GM10847 (cell line): ENCODE data around the gene EPHA10.

Experiments used
- POLR2A ChIP-seq: IDR thresholded peaks from 2 replicates; pipeline ENCODE4 v1.6.1; 2011; ENCODE audit not compliant: insufficient read length; ENCODE audit errors: extremely low read depth

Gene EPHA10

DNA sequence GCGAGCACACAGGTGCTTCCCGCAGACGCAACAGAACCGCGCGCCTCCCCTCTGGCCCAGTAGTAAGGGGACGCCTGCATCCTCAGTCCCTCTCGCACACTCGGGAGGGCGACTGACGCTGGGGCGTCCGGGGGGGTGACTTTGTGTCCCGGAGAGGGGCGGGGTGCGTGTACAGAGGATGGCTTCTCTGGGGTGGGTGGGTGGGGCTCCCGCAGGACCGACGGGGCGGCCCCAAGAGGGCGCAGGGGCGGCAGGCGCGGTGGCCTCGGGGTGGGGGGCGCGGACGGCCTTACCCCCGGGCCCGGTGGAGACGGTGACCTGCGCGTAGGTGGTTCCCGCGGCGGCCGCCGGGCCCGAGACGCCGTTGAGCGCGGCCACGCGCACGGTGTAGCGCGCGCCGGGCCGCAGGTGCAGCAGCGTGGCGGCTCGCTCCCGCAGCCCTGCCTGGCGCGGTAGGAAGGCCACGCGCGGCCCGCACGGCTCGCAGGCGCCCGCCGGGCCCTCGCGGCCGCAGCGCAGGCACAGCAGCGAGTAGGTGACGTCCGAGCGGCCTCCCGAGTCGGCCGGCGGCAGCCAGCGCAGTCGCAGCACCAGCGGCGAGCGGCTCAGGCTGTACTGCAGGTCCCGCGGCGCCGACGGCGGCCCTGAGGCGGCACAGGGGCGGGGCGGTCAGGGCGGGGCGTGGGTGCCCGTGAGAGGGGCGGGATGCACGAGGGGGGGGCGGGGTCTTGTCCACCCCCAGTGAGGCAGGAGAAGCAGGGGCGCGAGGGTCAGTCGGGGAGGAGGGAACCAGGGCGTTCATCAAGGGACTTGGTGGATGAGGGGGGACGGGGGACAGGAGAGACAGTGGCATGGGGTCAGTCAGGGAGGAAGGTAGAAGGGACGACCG lies 12.1 kb downstream of the EPHA10 start:
- TF ChIP-seq POLR2A: no peak

DNA sequence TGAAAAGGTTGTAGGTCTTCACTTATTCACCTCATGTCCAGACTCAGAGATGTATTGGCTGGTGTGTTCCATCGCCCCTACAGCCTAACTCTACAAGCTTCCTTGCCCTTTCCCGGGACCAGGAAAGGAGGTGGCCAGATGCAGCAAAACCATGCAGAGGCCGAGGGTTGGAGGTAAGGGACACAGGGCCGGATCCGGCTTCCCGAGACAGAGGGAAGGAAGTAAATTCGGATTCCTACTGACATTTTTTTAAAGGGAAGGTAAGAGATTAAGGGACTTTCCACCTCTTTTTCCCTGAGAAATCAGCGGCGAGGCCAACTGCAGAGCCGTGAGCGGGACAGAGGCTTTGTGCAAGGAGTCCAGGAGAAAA lies 12.7 kb downstream of the EPHA10 start:
- no peak for TF ChIP-seq POLR2A

DNA sequence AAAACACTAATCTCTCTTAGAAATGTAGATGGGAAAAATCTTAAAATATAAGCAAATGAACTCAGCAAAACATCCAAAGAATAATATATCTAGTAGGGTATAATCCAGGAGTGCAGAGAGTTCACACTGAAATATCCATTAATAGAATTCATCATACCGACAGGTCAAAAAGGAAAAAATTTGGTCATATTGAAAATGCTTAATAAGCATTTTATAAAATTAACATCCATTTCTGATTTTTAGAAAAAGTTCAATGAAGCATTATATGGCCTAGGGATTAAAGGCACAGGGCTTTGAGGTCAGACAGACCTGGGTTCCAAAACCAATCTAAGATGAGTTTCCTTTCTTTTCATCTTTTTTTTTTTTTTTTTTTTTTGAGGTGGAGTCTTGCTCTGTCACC lies 16.4 kb downstream of the EPHA10 start:
- no peak for TF ChIP-seq POLR2A

DNA sequence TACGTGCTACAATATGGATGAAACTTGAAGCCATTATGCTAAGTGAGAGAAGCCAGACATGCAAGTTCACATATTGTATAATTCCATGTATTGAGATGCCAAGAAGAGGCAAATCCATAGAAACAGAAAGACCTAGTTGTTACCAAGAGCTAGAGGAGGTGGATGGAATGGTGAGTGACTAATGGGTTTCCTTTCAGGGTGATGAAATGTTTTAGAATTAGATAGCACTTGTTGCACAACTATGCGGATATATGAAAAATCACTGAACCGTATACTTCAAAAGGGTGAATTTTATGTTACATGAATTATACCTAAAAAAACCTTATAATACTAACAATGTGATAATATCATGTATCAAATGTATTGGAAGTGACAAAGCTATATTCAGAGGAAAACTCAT lies 18.1 kb downstream of the EPHA10 start:
- no peak for TF ChIP-seq POLR2A

DNA sequence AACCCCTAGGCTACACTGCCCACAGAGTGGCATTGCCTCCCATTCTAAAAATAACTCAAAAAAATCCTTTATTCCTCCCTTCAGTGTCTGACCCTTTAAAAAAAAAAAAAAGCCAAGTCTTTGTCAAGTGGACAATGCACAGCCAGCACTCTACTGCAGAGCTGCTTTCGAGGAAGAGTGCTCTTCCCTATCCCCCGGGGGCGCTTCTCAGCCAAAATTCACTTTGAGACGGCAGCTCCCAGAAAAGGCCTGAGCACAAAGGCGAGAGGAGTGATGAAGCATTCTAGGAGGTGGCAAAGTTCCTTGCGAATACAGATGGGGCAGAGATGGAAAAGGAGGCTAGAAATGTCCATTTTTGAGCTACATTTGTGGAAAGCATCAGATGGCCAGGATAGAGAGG lies 23.3 kb downstream of the EPHA10 start:
- TF ChIP-seq POLR2A: no peak

DNA sequence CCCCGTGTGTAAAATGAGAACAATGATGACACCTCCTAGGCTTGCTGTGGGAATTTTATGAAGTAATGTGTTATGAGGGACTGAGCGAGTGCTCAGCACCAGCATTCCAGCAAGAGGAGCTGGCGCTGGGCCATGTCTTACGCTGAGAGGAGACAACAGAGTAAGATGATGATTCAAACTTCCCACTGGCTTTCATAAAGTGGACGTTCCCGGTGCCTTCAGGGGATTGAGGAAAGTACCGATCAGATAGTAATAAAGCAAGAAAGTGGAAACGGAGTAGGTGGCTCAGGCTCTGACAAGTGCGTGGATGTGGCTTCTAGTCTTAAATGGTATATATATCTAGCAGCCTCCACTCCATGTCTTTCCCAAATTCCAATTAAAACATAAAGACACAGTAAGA lies 23.8 kb downstream of the EPHA10 start:
- TF ChIP-seq POLR2A: no peak

DNA sequence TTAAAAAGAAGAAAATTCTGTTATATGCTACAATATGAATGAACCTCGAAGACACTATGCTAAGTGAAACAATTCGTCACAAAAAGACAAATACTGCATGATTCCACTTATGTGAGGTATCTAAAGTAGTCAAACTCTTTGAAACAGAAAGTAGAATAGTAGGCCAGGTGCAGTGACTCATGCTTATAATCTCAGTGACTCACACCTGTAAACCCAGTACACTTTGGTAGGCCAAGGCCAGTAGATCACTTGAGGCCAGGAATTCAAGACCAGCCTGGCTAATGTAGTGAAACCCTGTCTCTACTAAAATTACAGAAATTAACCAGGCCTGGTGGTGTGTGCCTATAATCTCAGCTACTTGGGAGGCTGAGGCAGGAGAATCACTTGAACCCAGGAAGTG lies 25.7 kb downstream of the EPHA10 start:
- TF ChIP-seq POLR2A: no peak

DNA sequence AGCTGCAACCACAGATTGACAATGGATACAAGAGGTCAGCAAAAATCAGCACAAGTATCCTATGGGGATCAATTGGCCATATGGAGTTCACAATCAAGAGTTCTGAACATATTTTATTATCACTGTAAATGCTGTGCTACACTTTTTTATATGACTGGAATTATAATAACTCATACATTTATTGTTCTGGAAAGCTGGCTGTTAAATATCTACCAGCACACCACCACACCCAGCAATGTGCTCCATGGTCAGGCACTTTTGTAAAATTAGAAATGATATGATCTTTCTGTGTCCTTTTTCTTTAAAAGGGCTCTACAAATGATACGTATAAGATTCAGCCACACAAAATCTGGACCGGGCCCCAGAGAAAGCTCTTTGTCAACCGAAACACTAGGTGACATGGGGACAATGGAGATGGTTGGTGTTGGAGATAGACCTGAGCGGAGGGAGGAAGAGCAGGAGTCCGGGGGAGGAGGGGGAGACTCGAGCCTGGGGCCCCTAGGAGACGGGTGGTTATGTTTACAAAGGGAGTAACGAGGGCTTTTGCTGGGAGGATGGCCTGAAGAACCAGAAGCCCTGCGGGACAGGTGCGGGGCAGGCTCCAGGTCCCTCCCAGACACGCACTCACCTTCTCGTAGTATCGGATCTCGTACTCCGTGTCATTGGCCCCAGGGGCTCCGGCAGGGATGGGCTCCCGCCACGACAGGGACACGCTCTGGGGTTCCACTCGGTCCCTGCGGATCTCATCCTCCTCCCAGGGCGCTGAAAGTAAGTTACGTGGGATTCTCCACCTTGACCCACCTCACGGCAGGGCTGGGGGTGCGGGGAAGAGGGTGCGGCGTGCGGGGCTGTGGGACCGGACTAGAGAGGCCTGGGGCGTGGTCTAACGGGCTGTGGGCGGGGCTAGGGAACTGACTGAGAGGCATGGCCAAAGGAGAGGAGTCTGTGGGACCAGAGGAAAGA lies 30.0 kb downstream of the EPHA10 start:
- TF ChIP-seq POLR2A: no peak

DNA sequence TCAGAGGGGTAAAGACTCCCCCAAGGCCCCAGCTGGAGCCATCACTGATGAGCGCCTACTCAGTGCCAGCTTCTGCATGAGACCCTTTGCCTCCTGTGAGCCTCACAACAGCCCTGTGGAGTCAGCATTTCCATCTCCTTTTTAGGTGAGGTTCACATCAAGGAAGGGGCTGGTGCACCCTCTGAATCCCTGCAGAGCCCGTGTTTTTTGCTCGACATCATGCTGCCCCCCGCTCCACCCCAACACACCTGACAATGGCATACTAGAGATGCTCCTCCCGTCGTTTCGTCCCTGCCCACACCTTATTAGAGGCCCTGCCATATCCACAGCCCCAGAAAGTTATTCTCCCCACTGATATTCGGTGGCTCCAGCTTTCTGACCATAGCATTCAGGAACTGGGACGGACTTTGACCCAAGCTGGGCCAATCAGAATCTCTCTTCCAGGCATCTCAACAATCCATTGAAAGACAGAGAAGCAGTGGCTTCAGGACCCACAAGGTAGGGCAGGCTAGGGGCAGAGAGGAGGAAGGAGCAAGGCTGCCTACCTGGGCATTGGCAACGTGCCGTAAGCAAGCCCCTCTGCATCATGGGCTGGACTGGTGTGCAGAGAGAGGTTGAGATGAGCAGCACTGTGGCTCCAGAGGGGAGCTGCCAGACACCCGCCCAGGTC lies 32.7 kb downstream of the EPHA10 start:
- no peak for TF ChIP-seq POLR2A

DNA sequence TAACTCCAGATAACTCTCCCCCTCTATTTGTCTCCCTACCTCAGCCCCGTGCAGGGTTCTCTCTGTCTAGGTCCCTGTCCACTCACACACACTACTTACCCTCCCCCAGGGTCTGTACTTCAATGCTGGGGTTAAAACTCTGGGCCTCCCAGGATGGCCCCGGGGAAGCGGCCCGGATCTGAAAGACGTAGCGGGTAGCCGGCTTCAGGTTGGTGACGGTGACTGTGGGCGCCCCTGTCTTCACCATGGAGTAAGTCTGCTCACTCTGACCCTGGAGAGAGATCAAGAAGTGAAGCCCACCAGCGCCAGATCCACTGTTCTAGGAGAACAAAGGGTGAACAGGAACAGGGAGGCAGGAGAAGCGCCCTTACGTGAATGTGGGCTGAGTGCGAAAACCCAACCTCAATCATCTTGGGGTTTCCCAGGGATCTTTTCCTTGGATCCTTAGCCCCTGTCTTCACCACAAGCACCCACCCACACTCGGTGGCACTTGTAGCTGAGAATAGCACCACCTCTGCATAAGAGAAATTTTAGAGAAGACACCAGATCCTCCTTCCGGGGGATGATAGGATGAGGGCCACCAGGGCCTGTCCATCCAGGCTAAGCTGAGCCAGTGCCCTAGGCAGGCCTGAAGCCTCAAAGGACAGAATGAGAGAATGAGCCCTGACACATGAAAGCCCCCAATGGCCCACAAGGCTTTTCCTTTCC lies 33.5 kb downstream of the EPHA10 start:
- TF ChIP-seq POLR2A: no peak

DNA sequence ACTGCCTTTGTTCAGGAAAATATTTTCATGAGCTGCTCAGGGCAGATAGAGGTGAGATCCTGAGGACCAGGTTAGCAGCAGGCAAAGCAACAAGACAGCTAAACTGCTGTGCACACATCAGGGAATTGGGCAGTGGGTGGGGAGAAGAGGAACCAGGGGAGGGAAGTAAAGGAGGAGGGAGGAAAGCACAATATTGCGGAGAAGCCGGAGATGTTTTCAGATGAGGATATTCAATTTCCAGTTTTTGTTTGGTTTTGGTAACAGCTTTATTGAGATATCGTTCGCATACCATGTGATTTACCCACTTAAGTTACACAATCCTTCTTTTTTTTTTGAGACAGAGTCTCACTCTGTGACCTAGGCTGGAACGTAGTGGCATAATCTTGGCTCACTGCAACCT lies 34.5 kb downstream of the EPHA10 start:
- no peak for TF ChIP-seq POLR2A

DNA sequence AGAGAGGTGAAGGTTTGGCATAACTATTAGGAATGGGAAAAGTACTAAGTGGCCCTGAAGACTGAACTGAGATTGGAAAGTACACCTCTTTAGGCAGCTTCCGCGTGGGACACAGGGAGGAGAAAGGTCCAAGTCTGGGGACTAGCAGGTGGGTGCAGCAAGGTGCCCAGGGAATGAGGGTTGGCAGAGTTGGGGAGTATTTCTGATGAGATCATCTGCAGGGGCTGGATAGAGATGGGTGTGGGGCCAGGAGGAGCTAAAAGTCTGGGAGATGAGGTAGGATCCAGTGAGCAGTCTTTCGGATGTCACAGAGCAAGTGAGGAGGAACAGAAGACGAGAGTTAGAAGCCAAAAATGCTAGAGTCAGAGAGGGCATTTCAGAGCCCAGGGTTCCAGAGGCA lies 36.5 kb downstream of the EPHA10 start:
- TF ChIP-seq POLR2A: no peak

DNA sequence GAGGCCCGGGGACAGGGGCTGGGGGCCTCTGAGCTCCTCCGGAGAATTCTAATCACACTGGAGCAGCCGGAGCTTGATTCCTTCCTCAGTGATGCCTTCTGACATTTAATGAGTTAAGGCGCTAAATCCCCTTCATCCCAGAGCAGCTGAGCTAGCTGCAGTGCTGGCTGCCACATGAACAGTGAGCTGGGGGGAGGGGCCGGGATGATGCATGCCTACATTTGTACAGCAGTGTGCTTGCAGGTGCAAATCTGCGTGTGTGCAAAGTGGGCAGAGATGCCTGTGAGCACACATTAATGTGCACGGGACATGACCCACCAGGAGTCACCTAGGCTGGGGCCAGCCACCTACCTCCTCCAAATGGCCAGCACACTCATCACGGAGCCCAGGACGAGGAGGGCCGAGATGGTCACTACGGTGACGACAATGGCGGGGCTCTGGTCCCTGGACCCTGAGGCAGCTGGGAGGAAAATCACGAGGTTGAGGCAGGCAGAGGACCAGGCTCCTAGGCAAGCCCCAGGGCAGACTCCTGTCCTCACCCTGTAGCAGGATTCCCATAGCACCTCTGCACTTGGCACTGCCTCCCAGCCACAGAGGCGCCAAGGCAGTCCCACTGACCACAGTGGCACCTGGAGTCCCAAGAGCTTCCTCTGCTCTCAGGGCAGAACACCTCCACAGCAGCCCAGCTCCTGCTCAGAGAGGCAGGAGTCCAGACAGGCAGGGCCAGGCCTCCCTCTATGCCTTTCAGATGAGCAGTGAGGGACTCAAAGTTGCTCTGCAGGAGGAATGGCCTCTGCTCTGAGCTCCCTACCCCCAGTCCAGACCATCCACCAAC lies 38.0 kb downstream of the EPHA10 start:
- TF ChIP-seq POLR2A: no peak

DNA sequence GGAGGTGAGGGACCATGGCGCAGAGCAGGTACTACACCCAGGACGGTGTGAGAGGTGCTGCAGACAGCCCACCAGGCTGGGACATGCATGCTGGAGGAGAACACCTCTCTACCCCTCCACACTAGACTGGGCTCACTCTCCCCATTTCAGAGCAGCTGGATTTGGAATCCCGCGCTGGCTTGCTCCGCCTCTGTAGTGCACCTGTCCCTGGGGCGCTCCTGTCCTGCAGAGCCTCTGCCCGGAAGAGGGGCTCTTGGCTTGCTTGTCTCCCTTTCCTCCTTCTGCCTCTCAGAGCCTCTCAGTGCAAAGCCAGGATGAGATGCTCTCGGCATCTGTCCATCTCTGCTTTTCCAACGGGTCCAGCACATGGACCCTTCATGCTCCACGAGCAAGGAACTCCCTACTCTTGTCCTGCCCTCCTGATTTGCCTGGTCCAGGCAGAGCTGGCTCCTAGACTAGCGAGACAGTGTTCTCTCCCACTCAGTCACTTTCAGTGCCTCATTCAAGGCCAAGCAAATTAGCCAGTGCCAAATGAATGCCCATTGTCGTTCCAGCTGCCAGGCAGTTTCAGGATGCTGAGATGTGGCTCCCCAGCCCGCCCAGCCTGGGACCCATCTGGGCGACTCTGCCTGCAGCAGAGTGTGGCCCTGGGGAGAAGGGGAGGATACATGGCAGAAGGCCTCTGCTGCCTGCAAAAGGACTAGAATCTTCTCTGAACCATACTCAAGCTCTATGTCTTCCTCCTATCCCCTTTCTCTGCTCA lies 38.9 kb downstream of the EPHA10 start:
- no peak for TF ChIP-seq POLR2A

DNA sequence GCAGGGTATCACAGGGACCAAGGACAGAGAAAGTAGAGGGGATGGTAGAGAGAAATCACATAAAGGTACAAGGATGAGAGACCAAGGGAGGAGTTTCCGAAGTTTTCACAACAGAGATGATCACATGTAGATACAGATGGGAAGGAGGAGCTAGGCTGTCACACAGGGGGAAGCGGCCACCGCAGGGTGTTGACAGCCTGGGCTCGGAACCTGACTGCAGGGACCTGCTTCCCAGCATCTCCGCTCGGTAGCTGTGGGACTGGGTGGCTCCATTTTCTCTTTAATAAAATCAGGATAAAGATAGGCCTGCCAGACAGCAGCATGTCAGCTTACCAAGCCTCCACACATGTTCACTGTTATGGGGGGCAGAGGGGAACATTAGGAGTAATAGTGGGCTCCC lies 40.3 kb downstream of the EPHA10 start:
- no peak for TF ChIP-seq POLR2A
